K562 (cell line): ENCODE results near the gene KLF4. TPM values are rescaled to one million over a fixed set of nuclear protein-coding genes. Genes with fewer than 3 reads are reported as not detected.

Experiments used
- ATAC-seq: fragments of 200-7000 bp; cut with Tn5 transposase; 3 replicates; pipeline ENCODE4 v1.9.1; 2020; ENCODE audit warnings: moderate library complexity
- BruUV-seq: library from RNA; stranded (reverse); fragments of 400-500 nt; replicated peaks from 2 replicates; lab custom pipeline; 2021; lab: Mats Ljungman, UMichigan
- CTCF ChIA-PET: fragments of 300-600 bp; formaldehyde crosslinking; extraction: SDS; loops from one replicate; lab custom pipeline; 2021; ENCODE audit warnings: low intra/inter-chr PET ratio; lab: Yijun Ruan, JAX
- POLR2A ChIA-PET: fragments of 300-600, 350-650 bp; sonication (Branson Sonifier 250); formaldehyde crosslinking; extraction: SDS; loops from one replicate; lab custom pipeline; 2021; ENCODE audit warnings: antibody characterized with exemption, inconsistent platforms; lab: Yijun Ruan, JAX
- DNase-seq, 4 experiments: peaks; one replicate each; pipeline versions ENCODE4 v3.0.0 to v3.0.0-alpha.2; 2011 to 2018; ENCODE audit warnings: low spot score in 3 of 4, mixed read lengths in 3 of 4; ENCODE audit errors: extremely low read depth in 1 of 4
- FAIRE-seq: peaks from 2 replicates; lab custom pipeline; 2011; peaks lifted over from hg19 to GRCh38; lab: Jason Lieb, UNC
- H2AFZ ChIP-seq: 2 replicates; pipeline ENCODE4 v1.6.0; 2011; ENCODE audit warnings: low read depth, low read length, control low read depth, inconsistent platforms
- H3K27ac ChIP-seq: fragments of 200-600 bp; 3 replicates; pipeline ENCODE4 v1.8.0; 2011; ENCODE audit warnings: low read depth, mild to moderate bottlenecking, control low read depth, inconsistent platforms, low read length, moderate library complexity, mixed read lengths; ENCODE audit errors: extremely low read depth
- H3K27me3 ChIP-seq, 2 experiments: fragments of 300-600 bp in 1 of 2; 2 replicates in 1 of 2; 3 replicates in 1 of 2; pipeline versions ENCODE4 v1.6.0 to v1.8.0; 2011; ENCODE audit warnings: inconsistent platforms in 2 of 2, low read length in 2 of 2, mild to moderate bottlenecking in 1 of 2, mixed read lengths in 1 of 2, moderate library complexity in 1 of 2; ENCODE audit not compliant: control insufficient read depth in 2 of 2, insufficient read depth in 2 of 2
- H3K36me3 ChIP-seq: fragments of 300-600 bp; 3 replicates; pipeline ENCODE4 v1.8.0; 2011; ENCODE audit warnings: mild to moderate bottlenecking, low read length, inconsistent platforms; ENCODE audit not compliant: control insufficient read depth, insufficient read depth
- H3K4me1 ChIP-seq, 2 experiments: fragments of 200-600 bp in 1 of 2; replicated peaks in 1 of 2; 2 replicates in 1 of 2; 3 replicates in 1 of 2; pipeline versions ENCODE4 v1.5.1 to v1.8.0; 2011; ENCODE audit warnings: inconsistent platforms in 2 of 2, low read length in 2 of 2, mild to moderate bottlenecking in 1 of 2, mixed read lengths in 1 of 2, moderate library complexity in 1 of 2; ENCODE audit not compliant: control insufficient read depth in 2 of 2, insufficient read depth in 2 of 2
- H3K4me2 ChIP-seq: 2 replicates; pipeline ENCODE4 v1.6.1; 2011; ENCODE audit warnings: low read length, control low read depth, inconsistent platforms, mixed read lengths; ENCODE audit not compliant: insufficient read depth
- H3K4me3 ChIP-seq: fragments of 200-600 bp; sonication (generic), shearing (Covaris generic); 2 replicates; pipeline ENCODE4 v1.5.1; 2016; ENCODE audit warnings: control low read depth, inconsistent platforms
- H3K79me2 ChIP-seq: fragments of 200-600 bp; 3 replicates; pipeline ENCODE4 v1.8.0; 2011; ENCODE audit warnings: low read length, inconsistent platforms; ENCODE audit not compliant: control insufficient read depth, insufficient read depth
- H3K9ac ChIP-seq, 2 experiments: 2 replicates each; pipeline versions ENCODE4 v1.6.0 to v1.6.1; 2011; ENCODE audit warnings: low read depth in 2 of 2, low read length in 2 of 2, control low read depth in 1 of 2, inconsistent platforms in 1 of 2, mild to moderate bottlenecking in 1 of 2, mixed read lengths in 1 of 2; ENCODE audit not compliant: insufficient read depth in 1 of 2
- H3K9me1 ChIP-seq: one replicate; pipeline ENCODE4 v1.6.0; 2011; ENCODE audit warnings: inconsistent platforms, mild to moderate bottlenecking, low read length, moderate library complexity; ENCODE audit not compliant: control insufficient read depth, insufficient read depth
- H3K9me3 ChIP-seq: replicated peaks from 2 replicates; pipeline ENCODE4 v1.5.1; 2011; ENCODE audit warnings: low read depth, low read length, inconsistent platforms; ENCODE audit not compliant: control insufficient read depth, insufficient read depth
- H4K20me1 ChIP-seq: replicated peaks from 2 replicates; pipeline ENCODE4 v1.6.1; 2011; ENCODE audit warnings: low read length, inconsistent platforms, mixed read lengths; ENCODE audit not compliant: control insufficient read depth, insufficient read depth
- ATF1 ChIP-seq, 2 experiments: fragments of 450-650 bp in 1 of 2; IDR thresholded peaks; 2 replicates each; pipeline ENCODE4 v1.6.1; 2016; ENCODE audit warnings: missing compliant biosample characterization in 1 of 2, missing genetic modification characterization in 1 of 2
- FOXK2 ChIP-seq, 2 experiments: fragments of 450-650 bp; IDR thresholded peaks in 1 of 2; conservative IDR thresholded peaks in 1 of 2; 2 replicates each; pipeline ENCODE4 v1.6.1; 2016; ENCODE audit warnings: low read depth in 2 of 2, mild to moderate bottlenecking in 1 of 2
- POLR2H ChIP-seq: IDR thresholded peaks from 2 replicates; pipeline ENCODE4 v1.6.1; 2016; ENCODE audit warnings: missing genetic modification characterization, low read depth, mild to moderate bottlenecking, control low read depth, missing compliant biosample characterization, moderate library complexity
- TRIM28 ChIP-seq: fragments of 450-650 bp; IDR thresholded peaks from 2 replicates; pipeline ENCODE4 v1.6.1; 2017
- ZNF639 ChIP-seq, 2 experiments: fragments of 200-800 bp in 1 of 2; sonication (Bioruptor generic) in 1 of 2; sonication (generic) in 1 of 2; formaldehyde crosslinking in 1 of 2; IDR thresholded peaks in 1 of 2; conservative IDR thresholded peaks in 1 of 2; 2 replicates each; pipeline versions ENCODE4 v1.5.0 to v1.6.1; 2016 to 2020; ENCODE audit warnings: missing compliant biosample characterization in 1 of 2, missing genetic modification characterization in 1 of 2, missing genetic modification reagents in 1 of 2
- ZNF717 ChIP-seq: fragments of 250-450 bp; sonication (Bioruptor Pico); IDR thresholded peaks from 2 replicates; pipeline ENCODE4 v1.5.0; 2021
- WGBS: fragments of 100-300 bp; shearing (Covaris generic); methylation state at CpG from one replicate; pipeline ENCODE4 v1.1.6; 2016; ENCODE audit warnings: low coverage, mixed read lengths; ENCODE audit not compliant: insufficient coverage; ENCODE audit errors: missing lambda C conversion rate; 5-methylcytosine and 5-hydroxymethylcytosine counted together
- in situ Hi-C: fragments of 300-500 bp; cut with MboI; formaldehyde crosslinking; loops from 4 replicates; pipeline ENCODE4 v1.15.0; 2018; ENCODE audit warnings: inconsistent platforms, mixed read lengths
- intact Hi-C: fragments of 100-400 bp; cut with micrococcal nuclease; formaldehyde crosslinking; loops from 2 replicates; pipeline ENCODE4 v1.14.2; 2022
- polyA plus RNA-seq, 8 experiments: library from polyadenylated mRNA; depleted of rRNA in 4 of 8; stranded (reverse) in 5 of 8; unstranded in 3 of 8; fragments of >200 nt; fragmentation: Nextera tagmentation in 2 of 8; fragmentation: Illumina TruSeq in 1 of 8; extraction: Ambion mirVana in 2 of 8; extraction: Trizol in 1 of 8; gene quantifications; 2 replicates each; pipeline versions ENCODE4 v1.2.1 to v1.2.3, GENCODE V29; 2011 to 2014; ENCODE audit warnings: inconsistent platforms in 1 of 8, missing spikeins in 1 of 8
- total RNA-seq, 7 experiments: library from RNA; depleted of rRNA in 6 of 7; stranded (reverse); fragments of >200 nt in 6 of 7; fragmentation: Illumina TruSeq in 2 of 7; extraction: Trizol in 2 of 7; gene quantifications; 2 replicates each; pipeline versions ENCODE4 v1.2.1 to v1.2.3, GENCODE V29; 2011 to 2021; ENCODE audit warnings: low replicate concordance in 1 of 7
- TF ChIP-seq, protein P1 (sequence below), 2 experiments: fragments of 450-650 bp; IDR thresholded peaks; 2 replicates each; pipeline ENCODE4 v1.6.1; 2018; ENCODE audit warnings: mild to moderate bottlenecking in 2 of 2, low read depth in 1 of 2; ENCODE audit not compliant: partially characterized antibody in 2 of 2

KLF4 gene
- total and polyA plus RNA-seq, 9 of the 15 experiments (the other 6 are each of a cell fraction or from before 2014, with no cell fraction given) = 0.04 to 0.95 (median 0.22) TPM

DNA sequence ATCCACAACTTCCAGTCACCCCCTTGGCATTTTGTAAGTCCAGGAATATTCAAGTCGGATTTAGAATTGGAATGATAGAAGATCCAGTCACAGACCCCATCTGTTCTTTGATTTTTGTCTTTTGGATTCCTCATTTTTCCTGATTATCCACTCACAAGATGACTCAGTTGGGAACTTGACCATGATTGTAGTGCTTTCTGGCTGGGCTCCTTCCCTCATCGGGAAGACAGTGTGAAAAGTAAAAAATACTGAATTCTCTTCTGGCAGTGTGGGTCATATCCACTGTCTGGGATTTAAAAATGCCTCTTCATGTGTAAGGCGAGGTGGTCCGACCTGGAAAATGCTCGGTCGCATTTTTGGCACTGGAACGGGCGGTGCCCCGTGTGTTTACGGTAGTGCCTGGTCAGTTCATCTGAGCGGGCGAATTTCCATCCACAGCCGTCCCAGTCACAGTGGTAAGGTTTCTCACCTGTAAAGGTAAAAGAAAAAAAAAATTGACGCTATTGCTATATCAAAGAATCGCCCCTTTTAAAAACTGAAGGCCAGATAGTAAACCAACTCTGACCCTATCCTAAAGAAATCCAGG, 4.0 kb downstream of the KLF4 start:
- no peak overlapping the region for H3K4me2 ChIP-seq
- H3K79me2 ChIP-seq = no peaks in the 10 kb centered on the region
- BruUV-seq = no TSS peak
- H3K27ac ChIP-seq = no peak overlapping the region
- no peak overlapping the region for H3K4me3 ChIP-seq
- no peak overlapping the region for H2AFZ ChIP-seq
- in situ Hi-C loops = no loop called here
- no peak for DNase-seq
- intact Hi-C loops = loop anchor here (10.0 kb wide), 2 partner anchors 389 to 949 kb away; no protein-coding TSS in a partner anchor
- ChIA-PET POLR2A (no interaction called here), CTCF (no interaction called here)
- peaks cover 3 to 13% of the 10 kb centered on the region in 2 experiments; a peak in 3 of 5 replicates for H3K27me3 ChIP-seq
- no peaks in the 10 kb centered on the region for H3K9me1 ChIP-seq
- no peak overlapping the region for H3K9ac ChIP-seq
- H3K4me1 ChIP-seq = peaks cover 0 to 21% of the 10 kb centered on the region in 2 experiments; a peak in 3 of 5 replicates
- no peak for FAIRE-seq
- 25% methylated on average over 11 of the region's 15 CpGs for WGBS
- H3K9me3 ChIP-seq = no peaks in the 10 kb centered on the region
- H3K36me3 ChIP-seq = no peaks in the 10 kb centered on the region
- TF ChIP-seq ATF1 (CRISPR knock-in tag; IDR thresholded peaks at IDR 0.05) = no peak
- TF ChIP-seq ATF1 (tag; IDR thresholded peaks at IDR 0.05) = no peak
- no peak for ATAC-seq
- no peaks in the 10 kb centered on the region; the same call in 1 of the 2 replicates for H4K20me1 ChIP-seq

DNA sequence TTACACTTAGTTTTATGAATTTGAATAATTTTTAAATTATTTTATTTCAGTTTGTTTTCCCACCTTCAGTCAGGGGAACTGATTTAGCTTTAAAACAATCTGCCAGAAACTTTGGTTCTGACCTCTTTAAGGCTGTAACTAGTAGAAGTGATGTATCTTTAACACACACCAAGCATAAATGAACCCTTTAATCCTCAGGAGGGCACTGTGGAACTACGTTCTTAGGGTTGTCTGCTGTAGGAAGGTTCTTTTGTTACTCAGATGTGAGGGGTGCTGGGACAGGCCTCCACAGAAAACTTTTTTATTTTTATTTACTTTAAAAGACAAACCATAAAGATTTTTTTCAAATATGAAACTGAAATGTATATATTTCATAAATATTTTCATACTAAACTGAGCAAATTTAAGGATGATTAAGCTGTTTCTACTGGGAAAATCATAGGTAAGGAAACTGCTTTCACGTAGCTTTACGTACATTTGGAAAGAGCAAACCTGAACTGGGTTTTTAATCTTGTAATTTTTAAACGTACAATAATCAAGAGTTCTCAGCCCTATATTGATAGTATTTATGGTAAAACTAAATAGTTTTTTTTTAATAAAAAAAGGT, 5.3 kb downstream of the KLF4 start:
- FAIRE-seq (peak; percentile 81), ATAC-seq (peak; percentile 89), DNase-seq (peak; percentile 27 to 56 (median 40))
- H3K79me2 ChIP-seq = no peaks in the 10 kb centered on the region
- H3K27ac ChIP-seq = no peak overlapping the region
- ChIA-PET POLR2A (interaction anchor here (1.2 kb wide), 1 partner anchor 53 kb away, joined by 3 read pairs; no protein-coding TSS in a partner anchor), CTCF (interaction anchor here (0.6 to 1.1 kb wide), 2 partner anchors 21 to 1082 kb away, joined by 3 read pairs; no protein-coding TSS in a partner anchor)
- no peak overlapping the region for H3K9ac ChIP-seq
- peaks cover 0 to 7% of the 10 kb centered on the region in 2 experiments; a peak in 1 of 5 replicates for H3K27me3 ChIP-seq
- H2AFZ ChIP-seq = no peak overlapping the region
- no peaks in the 10 kb centered on the region for H3K9me1 ChIP-seq
- H3K4me1 ChIP-seq = peaks cover 0 to 11% of the 10 kb centered on the region in 2 experiments; a peak in 3 of 5 replicates
- no peak overlapping the region for H3K4me3 ChIP-seq
- in situ Hi-C loops (no loop called here), intact Hi-C loops (loop anchor here (1.0 to 10.0 kb wide), 5 partner anchors 391 to 1278 kb away; no protein-coding TSS in a partner anchor)
- no TSS peak for BruUV-seq
- no peaks in the 10 kb centered on the region for H3K36me3 ChIP-seq
- 35% methylated on average over 4 of the region's 4 CpGs for WGBS
- no peaks in the 10 kb centered on the region for H4K20me1 ChIP-seq
- H3K9me3 ChIP-seq = no peaks in the 10 kb centered on the region
- no peak overlapping the region for H3K4me2 ChIP-seq
- TF ChIP-seq ZNF717 (CRISPR knock-in tag) (no peak), TRIM28 (no peak), POLR2H (0 out of 2 replicates have a peak, but pooled peaks have one; percentile 10), ZNF639 (CRISPR knock-in tag; conservative IDR thresholded peaks at IDR 0.05 in 1 of 2, IDR thresholded peaks at IDR 0.05 in 1 of 2) (no peak), FOXK2 (conservative IDR thresholded peaks at IDR 0.05 in 1 of 2, IDR thresholded peaks at IDR 0.05 in 1 of 2; ENCODE audit: low read depth in 2 of 2) (no peak)
- TF ChIP-seq, protein P1, sequence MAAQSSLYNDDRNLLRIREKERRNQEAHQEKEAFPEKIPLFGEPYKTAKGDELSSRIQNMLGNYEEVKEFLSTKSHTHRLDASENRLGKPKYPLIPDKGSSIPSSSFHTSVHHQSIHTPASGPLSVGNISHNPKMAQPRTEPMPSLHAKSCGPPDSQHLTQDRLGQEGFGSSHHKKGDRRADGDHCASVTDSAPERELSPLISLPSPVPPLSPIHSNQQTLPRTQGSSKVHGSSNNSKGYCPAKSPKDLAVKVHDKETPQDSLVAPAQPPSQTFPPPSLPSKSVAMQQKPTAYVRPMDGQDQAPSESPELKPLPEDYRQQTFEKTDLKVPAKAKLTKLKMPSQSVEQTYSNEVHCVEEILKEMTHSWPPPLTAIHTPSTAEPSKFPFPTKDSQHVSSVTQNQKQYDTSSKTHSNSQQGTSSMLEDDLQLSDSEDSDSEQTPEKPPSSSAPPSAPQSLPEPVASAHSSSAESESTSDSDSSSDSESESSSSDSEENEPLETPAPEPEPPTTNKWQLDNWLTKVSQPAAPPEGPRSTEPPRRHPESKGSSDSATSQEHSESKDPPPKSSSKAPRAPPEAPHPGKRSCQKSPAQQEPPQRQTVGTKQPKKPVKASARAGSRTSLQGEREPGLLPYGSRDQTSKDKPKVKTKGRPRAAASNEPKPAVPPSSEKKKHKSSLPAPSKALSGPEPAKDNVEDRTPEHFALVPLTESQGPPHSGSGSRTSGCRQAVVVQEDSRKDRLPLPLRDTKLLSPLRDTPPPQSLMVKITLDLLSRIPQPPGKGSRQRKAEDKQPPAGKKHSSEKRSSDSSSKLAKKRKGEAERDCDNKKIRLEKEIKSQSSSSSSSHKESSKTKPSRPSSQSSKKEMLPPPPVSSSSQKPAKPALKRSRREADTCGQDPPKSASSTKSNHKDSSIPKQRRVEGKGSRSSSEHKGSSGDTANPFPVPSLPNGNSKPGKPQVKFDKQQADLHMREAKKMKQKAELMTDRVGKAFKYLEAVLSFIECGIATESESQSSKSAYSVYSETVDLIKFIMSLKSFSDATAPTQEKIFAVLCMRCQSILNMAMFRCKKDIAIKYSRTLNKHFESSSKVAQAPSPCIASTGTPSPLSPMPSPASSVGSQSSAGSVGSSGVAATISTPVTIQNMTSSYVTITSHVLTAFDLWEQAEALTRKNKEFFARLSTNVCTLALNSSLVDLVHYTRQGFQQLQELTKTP (IDR thresholded peaks at IDR 0.05; ENCODE audit: low read depth in 1 of 2, partially characterized antibody in 2 of 2) = no peak
